SIG-M5 (cell line): ENCODE data around the gene CHSY1.
"Not testable (repeated sequence)": the region's sequence is repeated elsewhere in the genome, so short reads cannot be mapped to it uniquely, and the experiment has no call there.

Experiments
- DNase-seq: peaks from one replicate; lab custom pipeline; 2025; lab: John Stamatoyannopoulos, UW

Gene CHSY1

GRCh38 chr15:101244889-101245668 is 6.8 kb downstream of the CHSY1 start:
- no peak for DNase-seq

- DNase-seq: no peak
Measured at GRCh38 chr15:101244036-101244781, 7.6 kb downstream of the CHSY1 start.

GRCh38 chr15:101243420-101243819 is 8.4 kb downstream of the CHSY1 start:
- DNase-seq: no peak

GRCh38 chr15:101242999-101243336 is 8.9 kb downstream of the CHSY1 start:
- DNase-seq: no peak

GRCh38 chr15:101242160-101242998 is 9.5 kb downstream of the CHSY1 start:
- peak; percentile 63 for DNase-seq

GRCh38 chr15:101240358-101240757 is 11.5 kb downstream of the CHSY1 start:
- no peak for DNase-seq

- peak; percentile 54 for DNase-seq
Measured at GRCh38 chr15:101239724-101240136, 12.1 kb downstream of the CHSY1 start.

- no peak for DNase-seq
Measured at GRCh38 chr15:101237251-101237650, 14.6 kb downstream of the CHSY1 start.

GRCh38 chr15:101233651-101234280 is 18.1 kb downstream of the CHSY1 start:
- no peak for DNase-seq

- no peak for DNase-seq
Measured at GRCh38 chr15:101232677-101233076, 19.2 kb downstream of the CHSY1 start.

GRCh38 chr15:101228313-101228712 is 23.5 kb downstream of the CHSY1 start:
- DNase-seq: no peak

- DNase-seq: no peak
Measured at GRCh38 chr15:101225658-101226057, 26.2 kb downstream of the CHSY1 start.

GRCh38 chr15:101221902-101222301 is 29.9 kb downstream of the CHSY1 start:
- DNase-seq: no peak

- DNase-seq: no peak
Measured at GRCh38 chr15:101220060-101220459, 31.8 kb downstream of the CHSY1 start.

- DNase-seq: no peak
Measured at GRCh38 chr15:101219441-101219840, 32.4 kb downstream of the CHSY1 start.

GRCh38 chr15:101217446-101217845 is 34.4 kb downstream of the CHSY1 start:
- no peak for DNase-seq

GRCh38 chr15:101216100-101216499 is 35.7 kb downstream of the CHSY1 start:
- DNase-seq: no peak

- no peak for DNase-seq
Measured at GRCh38 chr15:101215681-101216080, 36.2 kb downstream of the CHSY1 start.

- not testable (repeated sequence) for DNase-seq
Measured at GRCh38 chr15:101214435-101215097, 37.3 kb downstream of the CHSY1 start.

- DNase-seq: no peak
Measured at GRCh38 chr15:101213570-101213969, 38.3 kb downstream of the CHSY1 start.

- DNase-seq: no peak
Measured at GRCh38 chr15:101213147-101213546, 38.7 kb downstream of the CHSY1 start.

- no peak for DNase-seq
Measured at GRCh38 chr15:101211897-101212296, 40.0 kb downstream of the CHSY1 start.
